ENCODE data around the gene NLRP1.

DNA sequence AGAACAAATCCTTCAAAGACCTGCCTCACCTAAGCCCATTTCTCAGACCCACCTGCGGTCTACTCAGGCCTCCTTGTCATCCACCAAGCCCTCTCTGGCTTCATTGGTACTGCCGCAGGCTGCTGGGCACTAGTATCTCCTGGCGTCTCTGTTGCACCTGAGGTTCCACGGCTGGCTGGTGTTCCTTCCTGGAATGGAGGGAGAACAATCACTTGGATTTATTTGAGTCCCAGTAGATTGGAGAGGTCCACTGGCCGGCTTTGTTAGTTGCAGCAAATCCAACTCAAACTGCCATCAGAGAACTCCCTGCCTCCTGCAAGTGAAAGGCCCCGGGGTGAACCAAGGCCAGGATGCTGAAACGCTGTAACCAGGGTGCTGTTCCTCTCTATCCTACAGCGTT lies 82.6 kb downstream of the NLRP1 start:
- no peak for TF ChIP-seq EZH2 (IDR thresholded peaks at IDR 0.05)
- TF ChIP-seq POLR2AphosphoS5 (IDR thresholded peaks at IDR 0.05; ENCODE audit: borderline replicate concordance, low read depth, low read length) = no peak
